Stimulated activated CD8-positive, alpha-beta memory T cell treated with anti-CD3 and anti-CD28 coated beads, Interleukin-7, amount 100 ng/mL, for 4 hours (primary cell): Measurements from ENCODE around the gene KDM3A.
"Not testable (repeated sequence)": the region's sequence is repeated elsewhere in the genome, so short reads cannot be mapped to it uniquely, and the experiment has no call there.

Experiments used
- DNase-seq, 2 donors: peaks; one replicate each; pipeline ENCODE4 v3.0.0-alpha.2; 2020; ENCODE audit warnings: low read depth in 2 of 2

Gene KDM3A

DNA sequence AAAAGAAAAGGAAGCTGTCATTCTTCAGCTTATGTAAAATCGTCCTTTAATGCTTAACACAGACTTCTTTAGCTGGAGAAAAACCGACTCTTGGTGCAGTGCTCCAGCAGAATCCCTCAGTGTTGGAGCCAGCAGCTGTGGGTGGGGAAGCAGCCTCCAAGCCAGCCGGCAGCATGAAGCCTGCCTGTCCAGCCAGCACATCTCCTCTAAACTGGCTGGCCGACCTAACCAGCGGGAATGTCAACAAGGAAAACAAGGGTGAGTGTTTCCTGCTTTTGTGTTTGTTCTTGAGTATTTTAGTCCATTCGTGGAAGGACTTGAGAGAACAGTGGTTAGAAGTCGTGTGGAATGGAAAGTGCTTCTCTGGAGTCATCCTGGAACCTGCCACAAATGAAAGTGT is 38.9 kb downstream of the KDM3A start:
- DNase-seq: no peak

DNA sequence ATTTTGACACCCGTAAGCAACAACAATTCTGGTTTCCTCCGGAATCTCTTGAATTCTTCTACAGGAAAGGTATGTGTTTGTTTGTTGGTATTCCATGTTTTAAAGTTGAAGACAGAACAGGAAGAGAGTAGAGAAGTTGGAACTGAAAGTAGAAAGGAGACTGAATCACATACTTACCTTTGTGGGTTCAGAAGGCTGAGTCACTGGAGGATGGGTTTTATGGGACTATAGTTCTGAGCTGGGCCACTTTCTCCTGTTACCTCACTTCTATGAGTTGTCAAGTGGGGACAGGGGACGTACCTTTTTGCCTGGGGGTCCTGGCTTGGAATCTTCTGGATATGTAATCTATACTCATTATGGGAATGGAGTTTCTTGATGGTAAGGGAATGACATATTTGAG is 40.9 kb downstream of the KDM3A start:
- no peak for DNase-seq

DNA sequence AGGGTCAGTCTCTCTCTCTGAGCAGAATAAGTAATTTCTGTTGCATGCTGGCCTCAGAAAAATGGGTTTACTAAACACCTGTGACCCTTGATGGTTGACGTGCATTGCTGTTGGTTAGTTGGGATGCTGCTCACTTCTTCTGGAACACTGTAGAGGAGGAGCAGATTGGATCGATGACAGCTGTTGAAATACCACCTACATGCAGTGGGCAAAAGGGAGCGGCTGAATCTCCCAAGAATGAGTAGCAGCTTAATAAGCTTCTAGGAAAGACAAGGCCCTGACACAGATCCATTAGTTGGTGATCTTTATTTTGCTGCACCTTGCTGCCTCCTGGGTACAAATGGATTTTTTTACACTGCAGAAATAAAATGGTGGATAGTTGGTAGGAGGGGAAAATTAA is 43.2 kb downstream of the KDM3A start:
- DNase-seq: no peak

DNA sequence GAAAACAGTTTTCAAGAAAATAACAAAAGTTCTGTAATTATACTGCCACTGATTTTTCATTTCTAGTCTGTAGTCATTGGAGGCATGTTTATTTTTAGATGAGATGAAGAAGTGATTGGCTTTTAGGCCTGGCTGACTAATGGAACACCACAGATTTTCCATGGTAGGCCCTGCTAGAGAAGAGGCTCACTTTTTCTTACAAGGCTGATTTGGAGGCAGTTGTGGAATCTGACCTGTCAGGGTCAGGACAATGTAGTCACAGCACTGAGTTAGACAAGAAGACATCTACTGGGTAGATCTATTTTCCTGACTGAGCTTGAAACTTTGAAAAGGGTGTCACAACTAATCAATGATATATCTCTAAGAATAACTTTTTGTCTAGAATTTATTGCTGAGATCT is 43.9 kb downstream of the KDM3A start:
- no peak for DNase-seq

DNA sequence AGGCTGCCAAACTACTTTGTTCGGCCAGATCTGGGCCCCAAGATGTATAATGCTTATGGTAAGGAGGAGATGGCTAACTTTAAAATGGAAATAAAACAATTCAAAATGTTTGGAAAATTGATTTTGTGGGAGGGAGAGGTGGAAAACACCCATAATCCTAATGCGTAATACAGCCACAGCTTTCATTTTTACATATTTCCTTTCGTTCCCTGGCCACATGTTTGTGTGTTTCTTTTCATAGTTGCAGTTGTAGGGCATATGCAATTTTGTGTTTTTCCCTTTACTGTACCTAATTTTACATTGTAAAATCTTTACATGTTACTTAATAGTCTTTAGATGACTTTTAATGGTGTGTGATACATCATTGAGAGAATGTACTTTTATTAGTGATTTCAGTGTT is 44.6 kb downstream of the KDM3A start:
- DNase-seq: no peak

DNA sequence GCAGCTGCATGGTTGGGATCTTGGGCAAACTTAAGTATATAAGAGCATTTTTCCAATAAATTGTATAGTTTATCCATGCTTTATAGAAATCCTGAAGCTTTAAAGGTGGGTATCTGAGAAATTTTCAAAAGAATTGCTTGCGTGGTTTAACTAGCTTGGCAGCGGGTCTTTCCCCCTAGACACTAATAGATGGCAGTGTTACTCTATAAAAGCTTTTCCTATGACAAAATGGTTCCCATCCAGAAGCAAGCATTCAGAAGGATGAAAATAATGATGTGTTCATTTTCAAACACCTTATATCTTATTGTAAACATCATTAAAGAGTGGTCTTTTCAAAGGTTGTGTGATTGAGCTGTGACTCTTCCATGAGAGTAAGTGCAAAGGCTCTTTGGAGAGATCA is 45.9 kb downstream of the KDM3A start:
- DNase-seq: no peak

DNA sequence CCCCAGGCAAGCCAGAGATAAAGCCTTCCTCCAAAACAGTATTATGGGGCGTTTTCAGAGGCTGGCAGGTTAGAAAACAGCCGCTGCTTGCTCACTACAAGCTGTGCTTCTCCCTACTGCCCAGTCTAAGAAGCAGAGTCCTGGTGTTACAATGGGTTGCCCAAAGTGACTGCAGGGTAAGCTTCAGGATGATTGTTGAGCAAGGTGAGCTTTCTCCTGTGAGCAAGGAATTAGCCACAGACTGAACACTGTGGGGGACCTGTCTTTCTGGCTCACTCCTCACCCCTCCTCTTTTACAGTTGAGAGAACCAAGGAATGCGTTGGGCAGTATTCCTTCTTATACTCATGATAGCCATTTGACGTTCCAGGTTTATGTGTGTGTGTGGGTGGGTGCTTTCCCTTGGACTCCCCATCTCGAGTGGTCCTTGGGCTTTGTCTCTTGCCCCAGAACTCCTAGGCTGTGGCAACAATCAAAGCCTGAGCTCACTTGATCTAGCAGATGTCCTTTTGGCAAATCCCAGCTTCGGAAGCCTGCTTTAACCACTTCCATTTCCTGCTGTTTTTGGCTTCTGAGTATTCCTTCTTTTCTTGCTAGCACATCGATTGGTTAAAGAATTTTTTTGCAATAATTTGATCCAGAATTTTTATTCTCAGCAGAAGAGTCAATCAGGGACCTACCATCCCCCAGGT is 47.5 kb downstream of the KDM3A start:
- no peak for DNase-seq

DNA sequence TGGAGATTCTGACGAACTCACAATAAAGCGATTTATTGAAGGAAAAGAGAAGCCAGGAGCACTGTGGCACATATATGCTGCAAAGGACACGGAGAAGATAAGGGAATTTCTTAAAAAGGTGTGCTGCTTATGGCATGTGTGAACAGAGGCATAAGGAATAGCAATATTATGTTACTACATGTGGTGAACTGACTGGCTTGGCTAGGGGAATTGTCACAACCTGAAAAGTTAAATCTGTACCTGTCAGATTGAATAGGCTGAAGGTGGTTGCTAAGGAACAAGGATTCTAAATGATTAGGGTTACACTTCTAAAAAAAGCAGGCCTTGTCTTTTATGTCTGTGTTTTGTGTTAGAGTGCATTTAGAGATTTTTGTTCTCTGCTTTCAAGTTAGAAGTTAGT is 48.4 kb downstream of the KDM3A start:
- no peak for DNase-seq

DNA sequence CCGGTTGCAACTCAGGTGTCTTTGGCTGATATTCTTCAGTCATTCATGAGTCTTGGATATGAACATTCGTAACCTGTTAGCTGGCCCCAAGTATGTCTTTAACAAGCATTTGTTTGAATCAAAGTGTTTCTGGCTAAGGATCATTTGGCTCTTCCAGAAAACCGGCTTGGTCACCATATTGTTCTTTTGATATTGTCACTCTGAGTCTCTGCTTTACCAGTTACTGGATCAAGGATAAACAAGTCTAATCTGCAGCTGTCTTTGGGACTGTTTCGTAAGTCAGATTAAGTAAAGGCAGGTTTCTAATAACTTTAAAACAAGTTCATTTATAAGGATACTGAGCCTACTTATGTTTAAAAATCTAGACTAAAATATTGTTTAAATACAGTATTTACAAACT is 49.1 kb downstream of the KDM3A start:
- no peak for DNase-seq

DNA sequence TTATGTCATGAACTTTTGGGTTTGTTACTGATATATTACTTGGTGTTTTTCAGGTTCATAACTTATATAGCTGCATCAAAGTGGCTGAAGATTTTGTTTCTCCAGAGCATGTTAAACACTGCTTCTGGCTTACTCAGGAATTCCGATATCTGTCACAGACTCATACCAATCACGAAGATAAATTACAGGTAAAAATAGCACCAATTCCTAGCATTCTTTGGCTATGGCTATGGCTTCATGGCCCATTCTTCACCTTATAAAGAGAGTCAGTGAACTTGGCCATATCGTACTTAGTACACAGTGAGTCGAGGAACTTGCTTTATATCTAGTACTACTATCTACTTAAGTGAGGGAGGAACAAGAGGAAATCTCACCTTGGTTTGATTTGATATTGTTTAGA is 49.9 kb downstream of the KDM3A start:
- no peak for DNase-seq

DNA sequence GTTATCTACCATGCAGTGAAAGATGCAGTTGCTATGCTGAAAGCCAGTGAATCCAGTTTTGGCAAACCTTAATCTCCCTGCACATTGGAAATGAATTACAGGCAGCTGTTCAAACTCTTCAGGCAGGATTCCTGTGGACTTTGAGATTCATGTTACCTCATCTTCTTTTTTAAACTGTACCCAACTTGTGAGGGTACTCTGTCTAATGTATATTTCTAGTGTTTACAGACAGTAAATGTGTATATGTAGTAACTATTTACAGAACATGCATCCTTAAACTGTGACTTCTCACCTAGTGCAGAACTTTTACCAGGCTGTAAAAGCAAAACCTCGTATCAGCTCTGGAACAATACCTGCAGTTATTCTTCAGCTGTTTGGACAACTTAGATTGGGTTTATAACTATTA is 50.9 kb downstream of the KDM3A start:
- DNase-seq: no peak

DNA sequence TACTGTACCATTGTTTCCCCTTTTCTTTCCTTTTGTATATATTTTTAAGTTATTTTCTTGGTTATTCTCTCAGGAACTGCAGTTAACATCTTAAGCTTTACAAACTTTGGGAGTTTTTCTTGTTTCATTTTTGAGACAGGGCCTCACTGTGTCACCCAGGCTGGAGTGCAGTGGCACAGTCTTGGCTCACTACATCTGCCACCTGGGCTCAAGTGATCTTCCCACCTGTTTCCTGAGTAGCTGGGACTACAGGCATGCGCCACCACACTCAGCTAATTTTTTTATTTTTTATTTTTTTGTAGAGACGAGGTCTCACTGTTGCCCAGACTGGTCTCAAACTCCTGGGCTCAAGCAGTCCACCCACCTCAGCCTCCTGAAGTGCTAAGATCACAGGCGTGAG is 55.2 kb downstream of the KDM3A start:
- not testable (repeated sequence) for DNase-seq

DNA sequence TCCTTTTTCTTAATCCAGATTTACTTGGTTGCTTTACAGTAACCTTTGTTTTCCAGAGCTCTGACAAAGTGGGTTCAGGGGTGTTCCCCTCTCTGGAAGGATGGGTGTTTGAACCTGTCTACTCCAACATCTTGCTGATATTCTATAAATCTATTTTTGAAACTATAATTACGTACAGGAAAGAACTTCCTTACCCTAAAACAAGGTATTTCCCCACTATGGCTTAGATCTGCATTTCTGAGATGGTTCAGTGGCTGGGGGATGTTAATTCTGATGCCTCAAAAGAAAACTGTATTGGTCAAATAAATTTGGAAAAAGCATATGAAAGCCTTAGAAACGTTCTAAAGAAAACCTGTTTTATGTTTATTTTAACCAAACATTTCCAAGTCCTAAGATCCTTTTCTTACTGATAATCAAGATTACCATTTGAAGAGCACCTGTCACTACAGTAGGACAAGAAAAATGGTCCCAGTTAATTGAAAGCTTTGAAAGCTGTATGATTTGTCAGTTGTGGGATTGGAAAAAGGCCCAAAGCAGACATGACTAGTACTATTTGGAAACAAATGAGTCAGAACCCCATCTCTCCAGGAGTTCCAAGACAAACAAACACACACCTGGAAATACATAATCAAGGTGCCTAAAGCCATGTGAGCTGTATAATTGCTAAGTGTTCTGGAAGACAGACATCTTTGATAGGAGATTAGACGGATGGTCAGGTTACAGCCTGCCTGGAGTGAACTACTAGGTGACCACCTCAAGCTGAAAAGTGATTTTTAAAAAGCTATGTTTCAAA is 57.5 kb downstream of the KDM3A start:
- no peak for DNase-seq

DNA sequence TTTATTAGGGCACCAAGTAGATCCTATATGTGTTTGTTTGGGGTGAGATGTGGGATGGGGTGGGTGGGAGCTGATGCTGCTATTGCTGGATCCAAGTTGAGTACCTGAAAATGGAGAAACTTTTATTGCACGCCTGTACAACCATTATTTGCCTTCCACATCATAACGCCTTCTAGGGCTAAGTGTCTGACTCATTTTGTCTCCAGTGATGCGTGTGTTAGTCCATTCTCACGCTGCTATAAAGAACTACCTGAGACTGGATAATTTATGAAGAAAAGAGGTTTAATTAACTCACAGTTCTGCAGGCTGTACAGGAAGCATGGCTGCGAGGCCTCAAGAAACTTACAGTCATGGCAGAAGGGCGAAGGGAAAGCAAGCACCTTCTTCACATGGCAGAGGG is 58.2 kb downstream of the KDM3A start:
- no peak for DNase-seq

DNA sequence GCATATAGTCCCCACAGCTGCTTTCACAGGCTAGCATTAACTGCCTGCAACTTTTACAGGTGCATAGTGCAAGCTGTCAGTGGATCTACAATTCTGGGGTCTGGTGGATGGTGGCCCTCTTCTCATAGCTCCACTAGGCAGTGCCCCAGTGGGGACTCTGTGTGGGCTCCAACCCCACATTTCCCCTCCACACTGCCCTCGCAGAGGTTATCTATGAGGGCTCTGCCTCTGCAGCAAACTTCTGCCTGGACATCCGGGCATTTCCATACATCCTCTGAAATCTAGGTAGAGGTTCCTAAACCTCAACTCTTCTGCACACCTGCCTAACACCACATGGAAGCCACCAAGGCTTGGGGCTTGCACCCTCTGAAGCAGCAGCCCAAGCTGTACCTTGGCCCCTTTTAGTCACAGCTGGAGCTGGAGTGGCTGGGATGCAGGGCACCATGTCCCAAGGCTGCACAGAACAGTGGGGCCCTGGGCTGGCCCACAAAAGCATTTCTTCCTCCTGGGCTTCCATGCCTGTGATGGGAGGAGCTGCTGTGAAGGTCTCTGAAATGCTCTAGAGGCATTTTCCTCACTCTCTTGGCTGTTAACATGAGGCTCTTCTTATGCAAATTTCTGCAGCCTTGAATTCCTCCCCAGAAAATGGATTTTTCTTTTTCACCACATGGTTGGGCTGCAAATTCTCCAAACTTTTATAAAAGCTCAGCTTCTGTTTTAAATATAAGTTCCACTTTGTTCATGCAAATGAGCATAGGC is 59.3 kb downstream of the KDM3A start:
- no peak for DNase-seq

DNA sequence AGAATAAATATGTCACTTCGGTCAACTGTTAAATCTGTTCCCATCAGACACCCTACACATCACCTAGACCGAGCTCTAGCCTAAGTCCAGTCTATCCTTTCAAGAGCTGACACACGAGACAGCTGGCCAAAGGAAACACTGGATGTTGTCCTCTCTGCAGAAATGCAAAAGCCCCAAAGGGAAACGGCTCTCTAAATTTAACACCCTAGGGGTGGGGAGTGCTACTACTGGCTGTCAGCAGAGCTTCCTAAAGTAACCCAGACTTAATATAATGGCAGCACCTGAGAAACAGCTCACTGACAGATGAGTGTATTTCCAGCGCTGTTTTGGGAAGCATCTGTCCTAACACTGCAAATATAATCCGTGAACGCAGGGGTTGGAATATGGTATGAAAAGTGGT is 66.4 kb downstream of the KDM3A start:
- no peak for DNase-seq

DNA sequence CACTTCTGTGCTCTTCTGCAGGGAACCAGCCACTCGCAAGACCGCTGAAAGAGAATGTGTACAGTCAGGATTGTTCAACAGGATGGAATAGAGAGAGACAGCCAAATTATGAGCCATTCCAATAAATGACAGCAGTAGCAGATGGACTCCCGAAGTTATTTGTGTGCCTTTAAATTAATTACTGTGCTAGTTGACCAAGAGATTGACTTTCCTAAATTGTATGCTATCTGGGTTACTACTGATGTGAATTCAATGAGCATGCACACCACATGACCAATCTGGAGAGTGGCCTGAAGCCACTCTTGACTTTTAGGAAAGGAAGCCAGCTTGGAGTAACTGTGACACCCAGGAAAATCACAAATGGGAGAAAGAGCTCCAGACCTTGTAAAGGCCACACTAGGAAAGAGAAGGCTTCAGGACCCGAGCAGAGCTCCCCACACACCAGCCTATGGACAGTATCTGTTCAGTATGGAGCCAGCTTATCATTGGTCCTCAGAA is 69.3 kb downstream of the KDM3A start:
- no peak for DNase-seq

DNA sequence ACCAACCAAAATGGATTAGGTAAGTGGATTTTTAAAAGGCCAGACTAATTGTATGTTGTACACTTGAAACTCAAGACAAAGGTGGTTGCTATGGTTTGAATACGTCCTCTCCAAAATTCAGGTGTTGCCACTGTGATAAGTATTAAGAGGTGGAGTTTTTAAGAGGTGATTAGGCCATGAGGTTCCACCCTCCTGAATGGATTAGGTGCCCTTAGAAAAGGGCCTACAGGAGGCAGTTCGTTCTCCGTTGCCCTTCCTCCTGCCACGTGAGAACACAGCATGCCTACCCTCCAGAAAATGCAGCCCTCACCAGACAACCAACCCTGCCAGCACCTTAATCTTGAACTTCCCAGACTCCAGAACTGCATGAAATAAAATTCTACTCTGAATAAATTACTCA is 70.9 kb downstream of the KDM3A start:
- no peak for DNase-seq

DNA sequence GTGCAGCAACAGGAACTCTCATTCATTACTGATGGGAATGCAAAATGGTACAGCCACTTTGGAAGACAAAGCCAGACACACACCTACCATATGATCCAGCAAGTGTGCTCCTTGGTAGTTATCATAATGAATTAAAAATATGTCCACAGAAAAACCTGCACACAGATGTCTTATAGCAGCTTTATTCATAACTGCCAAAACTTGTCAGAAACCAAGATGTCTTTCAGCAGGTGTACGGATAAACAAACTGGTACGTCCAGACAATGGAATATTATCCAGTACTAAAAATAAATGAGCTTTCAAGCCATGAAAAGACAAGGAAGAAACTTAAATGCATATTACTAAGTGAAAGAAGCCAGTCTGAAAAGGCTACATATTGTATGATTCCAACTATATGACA is 71.7 kb downstream of the KDM3A start:
- no peak for DNase-seq

DNA sequence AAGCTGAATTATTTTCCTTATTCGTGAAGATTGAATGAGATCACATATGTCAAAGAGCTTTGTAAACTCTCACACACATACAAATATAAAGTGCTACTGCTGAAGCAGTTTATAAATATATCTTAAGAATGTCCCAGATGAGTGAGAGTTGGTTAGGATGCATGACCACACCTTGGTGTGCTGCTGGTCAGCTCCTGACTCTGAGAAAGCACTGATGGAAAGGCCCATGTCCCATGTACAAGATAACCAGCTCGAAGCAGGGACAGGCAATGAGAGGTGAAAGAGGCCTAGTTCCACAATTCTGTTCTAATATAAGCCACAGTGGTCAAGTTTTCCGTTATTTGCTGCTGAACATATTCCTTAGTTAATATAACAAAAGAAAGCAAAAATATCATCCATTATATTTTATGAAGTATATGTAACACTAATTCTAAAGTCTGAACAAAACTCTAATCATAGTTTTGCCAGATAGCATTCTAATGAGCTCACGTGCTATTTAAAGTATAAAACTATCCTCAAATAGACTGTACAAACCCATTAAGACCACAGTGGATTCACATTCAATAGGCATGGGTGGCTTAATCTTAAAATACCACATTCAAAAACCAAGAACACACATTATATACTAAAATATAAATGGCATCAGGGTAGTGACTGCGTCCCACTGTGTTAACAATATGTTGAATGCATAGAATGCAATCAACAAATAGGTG is 72.9 kb downstream of the KDM3A start:
- DNase-seq: no peak

DNA sequence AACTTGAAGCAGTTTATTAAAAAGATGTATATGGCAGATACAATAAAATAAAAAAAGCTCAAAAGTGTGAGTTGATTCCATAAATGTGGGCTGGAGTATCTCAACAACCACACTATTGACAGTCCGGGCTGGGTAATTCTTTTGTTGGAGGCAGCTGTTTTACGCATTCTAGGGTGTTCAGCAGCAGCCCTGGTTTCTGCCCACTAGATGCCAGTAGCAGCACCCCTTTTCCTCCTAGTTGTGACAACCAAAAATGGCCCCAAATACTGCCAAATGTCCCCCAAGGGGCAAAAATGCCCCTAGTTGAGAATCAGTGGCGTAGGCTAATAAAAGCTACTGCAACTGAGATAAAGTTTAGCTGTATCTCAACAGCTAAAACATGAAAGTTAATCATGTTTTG is 77.3 kb downstream of the KDM3A start:
- no peak for DNase-seq

DNA sequence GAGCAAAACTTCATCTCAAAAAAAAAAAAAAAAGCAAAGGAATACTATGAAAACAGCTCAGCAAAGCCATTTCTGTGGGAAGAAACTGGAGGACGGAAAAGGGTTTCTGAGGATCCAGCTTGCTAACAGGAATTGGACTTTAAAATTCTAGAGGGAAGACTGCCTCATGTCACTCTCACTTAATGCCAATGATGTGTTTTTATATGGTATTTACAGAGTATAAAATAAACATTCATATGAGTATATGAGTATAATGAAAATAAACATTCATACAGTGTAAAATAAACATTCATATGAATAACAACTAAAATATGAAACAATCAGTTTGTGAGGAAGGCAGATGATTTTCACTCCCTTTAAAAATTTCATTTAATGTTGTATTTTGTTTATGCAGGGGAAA is 78.2 kb downstream of the KDM3A start:
- DNase-seq: no peak
